SU-DHL-6 (cell line): ENCODE measurements around the gene RIPOR2.
"Not testable (repeated sequence)": the region's sequence is repeated elsewhere in the genome, so short reads cannot be mapped to it uniquely, and the experiment has no call there.

Experiments used
- H2AFZ ChIP-seq: fragments of 200-600 bp; sonication (generic); 2 replicates; pipeline ENCODE4 v1.6.1; 2014; ENCODE audit warnings: low read depth, mild to moderate bottlenecking, moderate library complexity, mixed read lengths, antibody characterized with exemption, low read length; ENCODE audit not compliant: severe bottlenecking
- H3F3A ChIP-seq: fragments of 200-600 bp; shearing (Covaris generic); 2 replicates; pipeline ENCODE4 v1.6.0; 2016; ENCODE audit warnings: antibody characterized with exemption, mild to moderate bottlenecking; ENCODE audit not compliant: insufficient read depth
- H3K27ac ChIP-seq: fragments of 200-600 bp; sonication (generic); 2 replicates; pipeline ENCODE4 v1.5.1; 2016; ENCODE audit warnings: low read depth, mild to moderate bottlenecking, low read length, moderate library complexity, mixed read lengths
- H3K27me3 ChIP-seq: fragments of 200-600 bp; sonication (generic), shearing (Covaris generic); 2 replicates; pipeline ENCODE4 v1.6.0; 2014; ENCODE audit warnings: mild to moderate bottlenecking, low read length
- H3K36me3 ChIP-seq: fragments of 200-600 bp; sonication (generic); 2 replicates; pipeline ENCODE4 v1.6.1; 2014; ENCODE audit warnings: mild to moderate bottlenecking, low read length, mixed read lengths
- H3K4me2 ChIP-seq: fragments of 300-600, 200-600 bp; shearing (Covaris generic), sonication (generic); 2 replicates; pipeline ENCODE4 v1.6.0; 2014; ENCODE audit warnings: low read length, low read depth, mild to moderate bottlenecking; ENCODE audit not compliant: poor library complexity, severe bottlenecking
- H3K4me3 ChIP-seq: fragments of 200-600 bp; sonication (generic); 2 replicates; pipeline ENCODE4 v1.5.1; 2014; ENCODE audit warnings: antibody characterized with exemption, low read length, mild to moderate bottlenecking, mixed read lengths; ENCODE audit not compliant: insufficient read depth, poor library complexity, severe bottlenecking
- H3K79me2 ChIP-seq: fragments of 200-600 bp; sonication (generic); 2 replicates; pipeline ENCODE4 v1.6.1; 2014; ENCODE audit warnings: mild to moderate bottlenecking, low read length, moderate library complexity; ENCODE audit not compliant: insufficient read depth
- H3K9ac ChIP-seq: fragments of 200-600 bp; sonication (generic); 2 replicates; pipeline ENCODE4 v1.7.0; 2014; ENCODE audit warnings: mild to moderate bottlenecking, low read length
- H3K9me2 ChIP-seq: fragments of 200-600 bp; sonication (generic); replicated peaks from 2 replicates; pipeline ENCODE4 v1.6.1; 2014; ENCODE audit warnings: low read length; ENCODE audit not compliant: insufficient read depth
- H3K9me3 ChIP-seq: fragments of 200-600 bp; sonication (generic); 2 replicates; pipeline ENCODE4 v1.6.1; 2014; ENCODE audit warnings: low read length, mixed read lengths; ENCODE audit not compliant: insufficient read depth
- H4K20me1 ChIP-seq: fragments of 200-600 bp; sonication (generic); 2 replicates; pipeline ENCODE4 v1.6.1; 2014; ENCODE audit warnings: low read depth, mild to moderate bottlenecking, antibody characterized with exemption, low read length, moderate library complexity, mixed read lengths
- CTCF ChIP-seq: fragments of 200-600 bp; sonication (generic); IDR thresholded peaks from one replicate; pipeline ENCODE4 v1.5.1; 2017; ENCODE audit warnings: antibody characterized with exemption, mild to moderate bottlenecking, low read length, moderate library complexity; ENCODE audit not compliant: insufficient read depth, poor library complexity, severe bottlenecking
- EZH2phosphoT487 ChIP-seq: fragments of 200-600 bp; sonication (generic), shearing (Covaris generic); conservative IDR thresholded peaks from 2 replicates; pipeline ENCODE4 v1.6.1; 2018; ENCODE audit warnings: mild to moderate bottlenecking, antibody characterized with exemption, low read length, moderate library complexity, mixed read lengths

Gene RIPOR2

GRCh38 chr6:24881376-24881775 lies 54.4 kb downstream of the RIPOR2 start:
- TF ChIP-seq CTCF, result no peak
- no peak for TF ChIP-seq EZH2phosphoT487
- H3F3A ChIP-seq, result peaks cover 64% of the 10 kb centered on the region
- H3K9ac ChIP-seq, result peak overlapping the region; percentile 54
- H3K9me3 ChIP-seq, result no peaks in the 10 kb centered on the region
- H2AFZ ChIP-seq, result no peak overlapping the region
- peak overlapping the region; percentile 98 for H3K27ac ChIP-seq
- peaks cover 40% of the 10 kb centered on the region for H3K36me3 ChIP-seq
- H3K4me3 ChIP-seq, result peak overlapping the region; percentile 9
- H3K27me3 ChIP-seq, result no peaks in the 10 kb centered on the region
- no peaks in the 10 kb centered on the region for H4K20me1 ChIP-seq
- peak overlapping the region; percentile 81 for H3K4me2 ChIP-seq
- no peaks in the 10 kb centered on the region for H3K9me2 ChIP-seq
- H3K79me2 ChIP-seq, result peaks cover 89% of the 10 kb centered on the region

- Histone ChIP-seq H3K4me2 (peak overlapping the region; percentile 81), H3K27ac (peak overlapping the region; percentile 98), H3K79me2 (peaks cover 89% of the 10 kb centered on the region), H3K9me3 (no peaks in the 10 kb centered on the region), H3K9me2 (no peaks in the 10 kb centered on the region), H3K36me3 (peaks cover 46% of the 10 kb centered on the region), H4K20me1 (no peaks in the 10 kb centered on the region), H3F3A (peaks cover 55% of the 10 kb centered on the region), H3K27me3 (no peaks in the 10 kb centered on the region), H2AFZ (no peak overlapping the region), H3K9ac (peak overlapping the region; percentile 54; the same call in 1 of the 2 replicates), H3K4me3 (no peak overlapping the region)
- no peak for TF ChIP-seq CTCF
- TF ChIP-seq EZH2phosphoT487, result no peak
Observed at GRCh38 chr6:24880451-24880850, 55.3 kb downstream of the RIPOR2 start.

- Histone ChIP-seq H3K4me3 (no peak overlapping the region), H3K9me2 (no peaks in the 10 kb centered on the region), H3K9ac (no peak overlapping the region), H3K4me2 (no peak overlapping the region), H4K20me1 (no peaks in the 10 kb centered on the region), H3K9me3 (no peaks in the 10 kb centered on the region), H3K79me2 (peaks cover 93% of the 10 kb centered on the region), H3F3A (peaks cover 44% of the 10 kb centered on the region), H2AFZ (no peak overlapping the region), H3K27me3 (no peaks in the 10 kb centered on the region), H3K36me3 (peaks cover 57% of the 10 kb centered on the region), H3K27ac (peak overlapping the region; percentile 98)
- no peak for TF ChIP-seq EZH2phosphoT487
- no peak for TF ChIP-seq CTCF
Observed at GRCh38 chr6:24879351-24879750, 56.4 kb downstream of the RIPOR2 start.

GRCh38 chr6:24877747-24878146 lies 58.0 kb downstream of the RIPOR2 start:
- Histone ChIP-seq H3K36me3 (peaks cover 73% of the 10 kb centered on the region), H3F3A (peaks cover 36% of the 10 kb centered on the region), H3K79me2 (peaks cover 89% of the 10 kb centered on the region), H3K27ac (peak overlapping the region; percentile 26; the same call in 1 of the 2 replicates)
- not testable (repeated sequence) for H3K9me3 ChIP-seq, H4K20me1 ChIP-seq, H3K27me3 ChIP-seq, H3K9me2 ChIP-seq, H3K4me3 ChIP-seq, H3K4me2 ChIP-seq, H3K9ac ChIP-seq, H2AFZ ChIP-seq
